HG03025 (cell line): ENCODE data around the gene SLC6A12.

Experiments used
- ATAC-seq: cut with Tn5 transposase; IDR thresholded peaks from one replicate; pipeline ENCODE4 v1.9.1; 2021; ENCODE audit warnings: mild to moderate bottlenecking, moderate library complexity; ENCODE audit not compliant: unreplicated experiment, low FRiP score

The SLC6A12 gene

GRCh38 chr12:214003-214741, at the start of gene SLC6A12:
SLC6A12 (minus strand) TSS chr12:214157; CDS start chr12:209986, 4,171 bp downstream.
- ATAC-seq = no peak

- no peak for ATAC-seq
These were observed 49.6 kb upstream of the SLC6A12 start for GRCh38 chr12:263574-263973.

- no peak for ATAC-seq
These were observed 48.9 kb upstream of the SLC6A12 start, which contains the start of gene SLC6A13 for GRCh38 chr12:262817-263216. SLC6A13 (minus strand) TSS chr12:262836; CDS start chr12:260052, 2,784 bp downstream.

- no peak for ATAC-seq
These were observed 48.2 kb upstream of the SLC6A12 start for GRCh38 chr12:262113-262512.

- ATAC-seq = no peak
These were observed 43.8 kb upstream of the SLC6A12 start for GRCh38 chr12:257521-258321.

GRCh38 chr12:256958-257357, 43.0 kb upstream of the SLC6A12 start:
- ATAC-seq = no peak

GRCh38 chr12:256225-256624, 42.3 kb upstream of the SLC6A12 start:
- ATAC-seq = no peak

GRCh38 chr12:254912-255311, 41.0 kb upstream of the SLC6A12 start:
- no peak for ATAC-seq

GRCh38 chr12:254039-254438, 40.1 kb upstream of the SLC6A12 start:
- no peak for ATAC-seq

- no peak for ATAC-seq
These were observed 39.3 kb upstream of the SLC6A12 start for GRCh38 chr12:253116-253831.

GRCh38 chr12:252636-253035, 38.7 kb upstream of the SLC6A12 start:
- ATAC-seq = no peak

GRCh38 chr12:247271-247670, 33.3 kb upstream of the SLC6A12 start:
- ATAC-seq = no peak

GRCh38 chr12:243381-243780, 29.4 kb upstream of the SLC6A12 start:
- no peak for ATAC-seq

- ATAC-seq = no peak
These were observed 28.5 kb upstream of the SLC6A12 start for GRCh38 chr12:242496-242895.

GRCh38 chr12:241266-241665, 27.3 kb upstream of the SLC6A12 start:
- ATAC-seq = no peak

GRCh38 chr12:240566-240965, 26.6 kb upstream of the SLC6A12 start:
- no peak for ATAC-seq

GRCh38 chr12:238736-239398, 24.9 kb upstream of the SLC6A12 start:
- no peak for ATAC-seq

GRCh38 chr12:238116-238515, 24.2 kb upstream of the SLC6A12 start:
- ATAC-seq = no peak

GRCh38 chr12:237026-237815, 23.3 kb upstream of the SLC6A12 start:
- no peak for ATAC-seq

- no peak for ATAC-seq
These were observed 22.5 kb upstream of the SLC6A12 start for GRCh38 chr12:236445-236844.
